Adipose tissue (tissue), 3 donors: ENCODE measurements around the gene GPC3. TPM values are rescaled to one million over a fixed set of nuclear protein-coding genes. Genes with fewer than 3 reads are reported as not detected.
"Not testable (repeated sequence)": the region's sequence is repeated elsewhere in the genome, so short reads cannot be mapped to it uniquely, and the experiment has no call there.

Experiments used
- H3K27ac ChIP-seq: one replicate; pipeline ENCODE4 v1.5.1; 2013; ENCODE audit warnings: low read depth, low read length
- WGBS, 3 donors: extraction: QIAGEN DNeasy Blood & Tissue Kit; methylation state at CpG; one replicate each; pipeline ENCODE4 v1.1.7; 2013; 5-methylcytosine and 5-hydroxymethylcytosine counted together
- polyA plus RNA-seq, 3 donors: library from polyadenylated mRNA; stranded (reverse); fragments of 200-250 nt; gene quantifications; one replicate each; pipeline ENCODE4 v1.2.3, GENCODE V29; 2013
- donor health status: healthy with polysubstance abuse.
- donor health status: Bipolar disorder and iron deficiency.
- donor health status: healthy.

Gene GPC3
- polyA plus RNA-seq, 3 donors = 5.0 to 58.6 (median 14.1) TPM

DNA sequence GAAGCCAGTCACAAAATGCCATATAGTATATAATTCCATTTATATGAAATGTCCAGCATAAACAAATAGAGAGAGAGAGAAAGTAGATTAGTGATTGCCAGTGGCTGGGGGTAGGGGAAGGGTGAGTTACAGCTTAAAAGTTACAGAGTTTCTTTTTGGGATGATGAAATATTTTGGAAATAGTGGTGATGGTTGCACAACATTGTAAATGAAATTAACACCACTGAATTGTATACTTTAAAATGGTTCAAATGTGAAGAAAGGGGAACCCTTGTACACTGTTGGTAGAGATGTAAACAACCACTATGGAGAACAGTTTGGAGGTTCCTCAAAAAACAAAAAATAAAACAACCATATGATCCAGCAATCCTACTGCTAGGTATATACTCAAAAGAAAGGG is 439.0 kb downstream of the GPC3 start:
- H3K27ac ChIP-seq = no peak overlapping the region

- 87 to 100% (median 95%) methylated on average over 3 of the region's 3 CpGs for WGBS, 3 donors
- H3K27ac ChIP-seq = no peak overlapping the region
These were observed 440.6 kb downstream of the GPC3 start for GRCh38 chrX:133544778-133545177.

DNA sequence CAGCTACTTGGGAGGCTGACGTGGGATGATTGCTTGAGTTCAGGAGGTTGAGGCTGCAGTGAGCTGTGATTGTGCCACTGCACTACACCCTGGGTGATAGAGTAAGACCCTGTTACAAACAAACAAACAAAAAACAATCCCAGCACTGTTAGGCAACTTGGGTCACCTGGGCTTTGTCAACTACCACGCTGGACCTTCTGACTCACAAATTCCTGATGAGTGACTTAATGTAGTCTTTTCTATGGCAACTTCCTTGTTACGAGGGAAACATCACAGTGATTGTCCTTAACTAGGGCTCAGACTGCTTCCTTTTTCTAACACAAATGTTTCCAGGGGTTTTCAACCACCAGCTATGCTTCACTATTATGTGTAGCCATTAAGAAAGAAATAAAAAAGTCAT is 441.3 kb downstream of the GPC3 start:
- 40 to 65% (median 51%) methylated on average over 3 of the region's 3 CpGs for WGBS, 3 donors

DNA sequence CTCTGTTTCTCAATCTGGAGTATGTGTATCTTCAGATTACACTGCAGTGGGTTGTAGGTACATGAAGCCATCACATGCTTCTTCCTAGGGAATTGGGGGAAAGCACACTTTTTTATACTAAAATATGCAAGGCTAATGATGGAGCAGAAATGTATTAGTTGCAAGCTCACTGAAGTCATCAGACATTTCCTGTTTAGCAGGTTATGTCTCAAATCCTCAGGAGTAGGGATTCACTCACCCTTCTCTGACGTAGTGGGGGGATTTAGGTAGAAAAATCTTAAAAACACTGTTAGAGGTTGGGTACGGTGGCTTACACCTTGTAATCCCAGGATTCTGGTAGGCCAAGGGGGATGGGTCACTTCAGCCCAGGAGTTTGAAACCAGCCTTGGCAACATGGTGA is 441.7 kb downstream of the GPC3 start:
- H3K27ac ChIP-seq = no peak overlapping the region
- WGBS, 3 donors = 79 to 85% (median 81%) methylated on average over 2 of the region's 2 CpGs

More for the DNA sequence above, 441.3 kb downstream of the GPC3 start:
- no peak overlapping the region for H3K27ac ChIP-seq

DNA sequence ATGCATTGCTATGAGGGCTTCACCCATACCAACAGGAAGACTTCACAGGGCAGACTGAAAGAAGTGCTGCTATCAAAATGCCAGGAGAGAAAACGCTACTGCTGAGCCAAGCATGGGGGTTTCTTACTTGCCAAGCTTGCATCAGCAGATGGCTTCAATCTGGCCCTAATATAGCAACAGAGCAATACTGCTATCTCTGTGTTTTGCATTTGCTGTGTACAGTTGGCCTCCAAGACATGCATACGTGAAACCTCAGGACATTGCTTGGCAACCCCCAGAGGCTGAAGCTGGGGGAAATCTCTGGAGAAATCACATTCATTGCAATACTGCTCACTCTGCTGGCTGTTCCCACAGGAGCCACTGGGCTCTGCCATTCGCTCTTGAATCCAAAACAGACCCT is 442.9 kb downstream of the GPC3 start:
- no peak overlapping the region for H3K27ac ChIP-seq
- 51 to 71% (median 68%) methylated on average over 3 of the region's 3 CpGs for WGBS, 3 donors

DNA sequence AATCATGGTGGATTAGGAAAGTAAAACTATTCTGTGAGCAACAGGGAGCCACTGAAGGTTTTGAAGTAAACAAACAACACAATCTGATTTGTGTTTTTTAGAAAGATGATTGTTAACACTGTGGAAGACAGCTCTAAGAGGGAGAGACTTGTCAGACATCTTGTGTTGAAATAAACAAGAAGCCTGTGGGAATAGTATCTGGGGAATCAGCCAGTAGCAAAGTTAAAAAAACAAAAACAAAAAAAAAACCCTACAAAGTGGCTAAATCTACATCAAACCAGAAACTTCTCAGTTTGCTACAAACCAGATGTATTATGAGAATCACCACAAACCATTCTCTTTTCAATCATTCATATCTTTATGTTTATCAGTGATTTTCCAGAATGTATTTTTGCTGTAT is 444.4 kb downstream of the GPC3 start:
- H3K27ac ChIP-seq = no peak overlapping the region

DNA sequence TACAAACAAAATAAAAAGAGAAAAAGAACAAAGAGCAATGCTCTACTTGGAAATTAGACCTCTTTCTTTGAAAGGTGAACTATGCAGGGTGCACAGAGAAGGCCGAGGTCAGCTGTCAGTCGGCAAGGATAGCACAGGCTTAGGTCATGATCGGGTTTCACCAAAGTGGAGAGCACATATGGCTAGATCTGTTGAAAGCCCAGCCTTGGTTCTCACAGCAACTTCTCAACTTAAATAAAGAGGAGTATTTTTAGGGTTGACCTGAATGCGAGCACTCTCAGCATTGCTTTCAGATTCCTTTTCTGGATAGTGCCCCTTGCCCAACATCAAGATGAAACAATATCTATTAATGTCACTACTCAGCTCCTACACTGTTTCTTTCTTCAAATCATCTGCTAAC is 447.2 kb downstream of the GPC3 start:
- 62 to 94% (median 80%) methylated on average over 4 of the region's 4 CpGs for WGBS, 3 donors
- H3K27ac ChIP-seq = no peak overlapping the region

GRCh38 chrX:133537142-133537541 is 448.3 kb downstream of the GPC3 start:
- WGBS, 3 donors = 72 to 92% (median 76%) methylated on average over 3 of the region's 3 CpGs
- no peak overlapping the region for H3K27ac ChIP-seq

- no peak overlapping the region for H3K27ac ChIP-seq
- WGBS, 3 donors = 62 to 95% (median 85%) methylated on average over 2 of the region's 2 CpGs
These were observed 450.3 kb downstream of the GPC3 start for GRCh38 chrX:133535066-133535465.

DNA sequence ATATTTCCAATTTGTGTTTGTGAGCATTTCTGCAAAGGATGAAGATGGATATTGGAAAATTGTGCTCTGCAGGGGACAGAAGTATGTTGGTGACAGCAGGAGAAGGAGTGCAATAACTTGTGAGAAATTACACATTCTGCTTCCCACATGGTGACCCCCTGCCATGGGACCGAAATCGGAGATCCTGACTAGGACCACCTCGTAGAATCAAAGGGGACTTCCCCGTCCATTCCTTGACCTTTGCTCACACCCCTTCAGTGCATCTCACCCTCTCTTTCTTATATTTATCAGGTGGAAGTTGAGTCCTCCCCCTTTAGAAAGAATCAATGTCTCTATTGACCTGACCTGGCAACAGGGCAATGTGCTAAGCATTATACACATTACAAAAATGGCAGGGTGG is 451.2 kb downstream of the GPC3 start:
- WGBS, 3 donors = 72 to 81% (median 76%) methylated on average over 4 of the region's 4 CpGs
- H3K27ac ChIP-seq = no peak overlapping the region

DNA sequence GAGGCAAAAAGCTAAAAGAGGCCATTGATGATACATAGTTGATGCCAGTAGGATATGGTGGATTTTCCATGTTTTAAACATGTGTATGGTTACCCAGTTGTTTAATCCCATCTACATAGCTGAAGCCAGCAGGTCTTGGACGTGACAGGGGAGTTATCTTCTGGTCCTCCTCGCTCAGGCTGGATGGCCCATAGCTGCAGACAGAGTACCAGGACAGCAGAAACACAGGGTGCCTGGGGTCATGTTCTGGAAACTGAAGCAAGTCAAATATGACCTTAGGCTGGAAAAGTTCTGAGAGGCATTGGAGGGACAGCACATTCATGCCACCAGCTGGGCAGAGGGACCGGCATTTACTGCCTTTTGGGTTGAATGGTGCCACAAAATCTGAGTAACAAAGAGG is 452.1 kb downstream of the GPC3 start:
- 78 to 94% (median 91%) methylated on average over 3 of the region's 3 CpGs for WGBS, 3 donors

GRCh38 chrX:133530960-133531359 is 454.4 kb downstream of the GPC3 start:
- H3K27ac ChIP-seq = no peak overlapping the region
- WGBS, 3 donors = 79 to 80% (median 80%) methylated on average over 6 of the region's 6 CpGs

More for the DNA sequence above, 452.1 kb downstream of the GPC3 start:
- no peak overlapping the region for H3K27ac ChIP-seq

DNA sequence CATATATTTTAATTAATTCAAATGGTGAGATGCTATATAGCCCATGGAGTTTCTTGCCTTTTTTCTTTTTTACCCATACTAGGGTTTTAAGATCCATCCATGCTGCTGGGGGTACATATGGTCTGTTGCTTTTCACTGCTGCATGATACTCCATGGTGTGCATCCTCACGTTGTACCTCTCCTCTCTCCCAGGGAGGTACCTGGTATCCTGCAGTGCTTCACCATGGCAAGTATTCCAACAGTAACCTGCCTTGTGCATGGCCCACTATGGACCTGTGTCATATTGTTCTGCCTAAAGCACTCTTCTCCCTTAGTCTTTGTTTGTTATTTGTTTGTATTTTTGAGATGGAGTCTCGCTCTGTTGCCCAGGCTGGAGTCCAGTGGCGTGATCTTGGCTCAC is 455.8 kb downstream of the GPC3 start:
- WGBS, 3 donors = 81 to 95% (median 91%) methylated on average over 3 of the region's 3 CpGs
- H3K27ac ChIP-seq = no peak overlapping the region

- H3K27ac ChIP-seq = no peak overlapping the region
- 76 to 85% (median 83%) methylated on average over 4 of the region's 4 CpGs for WGBS, 3 donors
These were observed 457.6 kb downstream of the GPC3 start for GRCh38 chrX:133527825-133528224.

DNA sequence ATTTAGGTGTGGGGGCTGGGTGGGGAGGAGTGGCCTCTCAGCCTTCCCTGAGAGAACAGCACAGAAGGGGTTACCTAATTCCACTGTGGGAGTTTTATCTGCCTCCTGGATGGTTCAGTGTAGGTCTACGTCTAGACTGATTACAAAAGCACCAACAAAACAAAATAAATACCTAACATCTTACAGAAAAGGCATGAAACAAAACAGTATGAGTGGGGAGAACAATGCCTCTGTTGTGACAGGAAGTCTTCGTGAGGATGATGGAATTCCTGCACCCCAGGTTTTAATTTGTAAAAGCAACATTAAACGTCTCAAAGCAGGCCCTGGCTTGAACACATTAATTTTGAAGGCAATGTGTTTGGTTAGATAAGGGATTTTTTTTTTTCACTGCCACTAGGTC is 458.0 kb downstream of the GPC3 start:
- WGBS, 3 donors = 21 to 34% (median 29%) methylated on average over 3 of the region's 3 CpGs
- H3K27ac ChIP-seq = no peak overlapping the region

- WGBS, 3 donors = 92 to 100% (median 93%) methylated on average over 3 of the region's 3 CpGs
- H3K27ac ChIP-seq = not testable (repeated sequence)
These were observed 458.6 kb downstream of the GPC3 start for GRCh38 chrX:133526773-133527172.

- H3K27ac ChIP-seq = no peak overlapping the region
- WGBS, 3 donors = 84 to 93% (median 93%) methylated on average over 7 of the region's 7 CpGs
These were observed 461.9 kb downstream of the GPC3 start for GRCh38 chrX:133523526-133523925.

DNA sequence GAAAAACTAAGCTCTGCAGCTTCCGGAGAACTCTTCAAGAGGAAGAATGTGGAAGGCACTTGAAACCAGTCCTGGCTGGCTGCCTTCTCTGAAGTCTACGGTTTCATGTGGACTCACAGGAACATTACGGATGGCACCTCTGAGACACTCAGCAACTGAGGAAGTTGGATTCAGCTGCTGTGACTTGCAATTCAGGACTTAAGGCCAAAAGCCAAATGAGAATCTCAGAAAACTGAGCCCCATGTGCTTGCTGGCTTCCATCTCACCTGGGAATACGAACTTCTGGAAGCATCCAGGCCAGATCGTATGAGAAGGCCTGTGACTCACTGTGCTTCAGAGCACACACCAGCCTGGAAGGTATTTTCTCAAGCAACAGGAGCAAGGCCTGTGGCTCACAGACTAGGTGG is 462.3 kb downstream of the GPC3 start:
- H3K27ac ChIP-seq = no peak overlapping the region
- 50 to 80% (median 57%) methylated on average over 5 of the region's 5 CpGs for WGBS, 3 donors

DNA sequence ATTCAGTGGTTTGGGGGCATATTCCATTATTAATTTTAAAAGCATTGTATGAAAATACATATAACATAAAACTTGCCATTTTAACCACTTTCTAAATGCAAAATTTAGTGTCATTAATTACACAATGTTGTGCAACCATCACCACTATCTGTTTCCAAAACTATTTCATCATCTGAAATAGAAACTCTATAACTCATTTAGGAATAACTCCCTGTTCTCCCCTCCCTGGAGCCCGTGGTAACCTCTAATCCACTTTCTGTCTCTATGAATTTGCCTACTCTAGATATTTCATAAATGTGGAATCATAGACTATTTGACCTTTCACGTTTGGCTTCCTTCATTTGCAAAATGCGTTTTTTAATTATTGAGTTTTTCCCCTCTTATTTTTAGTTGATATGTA is 468.7 kb downstream of the GPC3 start:
- H3K27ac ChIP-seq = no peak overlapping the region
- WGBS, 3 donors = 31 to 67% (median 38%) methylated on average over 3 of the region's 3 CpGs

DNA sequence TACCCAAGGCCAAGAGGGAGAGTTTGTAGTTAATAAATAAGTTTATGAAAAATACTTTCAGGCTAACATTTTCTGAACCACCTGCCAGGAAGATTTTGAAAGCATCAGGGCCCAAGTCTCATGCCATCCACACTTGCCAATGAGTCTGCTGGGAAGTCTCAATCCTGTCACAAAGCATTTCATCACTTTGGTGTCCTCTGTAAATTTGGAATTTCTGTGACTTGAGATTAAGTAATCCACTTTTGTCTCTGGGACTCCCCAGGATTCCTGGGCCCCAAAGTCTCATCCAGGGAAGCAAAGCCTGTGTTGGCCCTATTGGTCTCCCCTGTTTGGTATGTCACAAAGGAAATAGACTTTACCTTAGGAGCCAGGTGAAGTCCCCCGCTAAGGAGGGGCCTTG is 470.9 kb downstream of the GPC3 start:
- 81 to 100% (median 97%) methylated on average over 1 of the region's 1 CpG for WGBS, 3 donors
- H3K27ac ChIP-seq = no peak overlapping the region

GRCh38 chrX:133513123-133513522 is 472.3 kb downstream of the GPC3 start:
- no peak overlapping the region for H3K27ac ChIP-seq
- 55 to 94% (median 64%) methylated on average over 5 of the region's 5 CpGs for WGBS, 3 donors
